ENCODE results near the gene RPL6.
"Not testable (repeated sequence)": the region's sequence is repeated elsewhere in the genome, so short reads cannot be mapped to it uniquely, and the experiment has no call there.

DNA sequence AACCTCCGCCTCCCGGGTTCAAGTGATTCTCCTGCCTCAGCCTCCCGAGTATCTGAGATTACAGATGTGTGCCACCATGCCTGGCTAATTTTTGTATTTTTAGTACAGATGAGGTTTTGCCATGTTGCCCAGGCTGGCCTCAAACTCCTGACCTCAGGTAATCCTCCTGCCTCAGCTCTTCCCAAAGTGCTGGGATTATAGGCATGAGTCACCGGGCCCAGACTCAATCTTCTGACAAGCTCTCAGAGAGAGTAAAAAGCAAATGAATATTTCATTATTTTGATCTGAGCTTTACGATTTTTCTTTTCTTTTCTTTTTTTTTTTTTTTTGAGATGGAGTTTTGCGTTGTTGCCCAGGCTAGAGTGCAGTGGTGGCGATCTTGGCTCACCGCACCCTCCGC, 31.2 kb upstream of the RPL6 start:
- TF ChIP-seq, protein P1, sequence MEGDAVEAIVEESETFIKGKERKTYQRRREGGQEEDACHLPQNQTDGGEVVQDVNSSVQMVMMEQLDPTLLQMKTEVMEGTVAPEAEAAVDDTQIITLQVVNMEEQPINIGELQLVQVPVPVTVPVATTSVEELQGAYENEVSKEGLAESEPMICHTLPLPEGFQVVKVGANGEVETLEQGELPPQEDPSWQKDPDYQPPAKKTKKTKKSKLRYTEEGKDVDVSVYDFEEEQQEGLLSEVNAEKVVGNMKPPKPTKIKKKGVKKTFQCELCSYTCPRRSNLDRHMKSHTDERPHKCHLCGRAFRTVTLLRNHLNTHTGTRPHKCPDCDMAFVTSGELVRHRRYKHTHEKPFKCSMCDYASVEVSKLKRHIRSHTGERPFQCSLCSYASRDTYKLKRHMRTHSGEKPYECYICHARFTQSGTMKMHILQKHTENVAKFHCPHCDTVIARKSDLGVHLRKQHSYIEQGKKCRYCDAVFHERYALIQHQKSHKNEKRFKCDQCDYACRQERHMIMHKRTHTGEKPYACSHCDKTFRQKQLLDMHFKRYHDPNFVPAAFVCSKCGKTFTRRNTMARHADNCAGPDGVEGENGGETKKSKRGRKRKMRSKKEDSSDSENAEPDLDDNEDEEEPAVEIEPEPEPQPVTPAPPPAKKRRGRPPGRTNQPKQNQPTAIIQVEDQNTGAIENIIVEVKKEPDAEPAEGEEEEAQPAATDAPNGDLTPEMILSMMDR (IDR thresholded peaks at IDR 0.05; ENCODE audit: low read depth, low read length, poor library complexity, severe bottlenecking), result not testable (repeated sequence)
- not testable (repeated sequence) for TF ChIP-seq EZH2phosphoT487 (IDR thresholded peaks at IDR 0.05; ENCODE audit: borderline replicate concordance, low read length)

Measured in DOHH2 (cell line).